Thymus (tissue), 11 donors: ENCODE data around the gene TPO. TPM values are rescaled to one million over a fixed set of nuclear protein-coding genes. Genes with fewer than 3 reads are reported as not detected.
"Not testable (repeated sequence)": the region's sequence is repeated elsewhere in the genome, so short reads cannot be mapped to it uniquely, and the experiment has no call there.

Experiments used
- DNase-seq, 9 donors: peaks; one replicate each; pipeline ENCODE4 v3.0.0-alpha.2; 2013; ENCODE audit warnings: low spot score in 9 of 9, low read depth in 6 of 9, missing footprints in 1 of 9
- H3K27ac ChIP-seq, 2 donors: one replicate each; pipeline ENCODE4 v1.5.1; 2013; ENCODE audit warnings: control low read depth in 1 of 2, low read depth in 1 of 2, low read length in 1 of 2, mild to moderate bottlenecking in 1 of 2, moderate library complexity in 1 of 2
- H3K27me3 ChIP-seq, 2 donors: one replicate each; pipeline ENCODE4 v1.5.1; 2013; ENCODE audit warnings: low read length in 1 of 2; ENCODE audit not compliant: control insufficient read depth in 2 of 2, insufficient read depth in 1 of 2
- H3K36me3 ChIP-seq, 2 donors: one replicate each; pipeline ENCODE4 v1.5.1; 2013; ENCODE audit warnings: low read length in 1 of 2, mild to moderate bottlenecking in 1 of 2, moderate library complexity in 1 of 2; ENCODE audit not compliant: control insufficient read depth in 2 of 2, insufficient read depth in 2 of 2
- H3K4me1 ChIP-seq, 2 donors: one replicate each; pipeline ENCODE4 v1.5.1; 2013; ENCODE audit warnings: low read length in 2 of 2; ENCODE audit not compliant: control insufficient read depth in 2 of 2, insufficient read depth in 2 of 2
- H3K4me3 ChIP-seq, 2 donors: one replicate each; pipeline ENCODE4 v1.5.1; 2013; ENCODE audit warnings: low read length in 2 of 2, control low read depth in 1 of 2, mild to moderate bottlenecking in 1 of 2
- H3K9me3 ChIP-seq, 2 donors: one replicate each; pipeline ENCODE4 v1.5.1; 2013; ENCODE audit warnings: low read length in 1 of 2, mild to moderate bottlenecking in 1 of 2; ENCODE audit not compliant: control insufficient read depth in 2 of 2, insufficient read depth in 1 of 2
- WGBS: extraction: QIAGEN DNeasy Blood & Tissue Kit; methylation state at CpG from one replicate; pipeline ENCODE4 v1.1.7; 2013; 5-methylcytosine and 5-hydroxymethylcytosine counted together
- polyA plus RNA-seq: library from polyadenylated mRNA; stranded (reverse); fragments of 200-250 nt; gene quantifications from one replicate; pipeline ENCODE4 v1.2.3, GENCODE V29; 2013
- total RNA-seq: library from RNA; stranded (reverse); fragments of 120-200 nt; gene quantifications from one replicate; pipeline ENCODE4 v1.2.4, GENCODE V29; 2013
- donor health status: healthy.

Gene TPO
- total and polyA plus RNA-seq, 2 donors: 0.05 to 2.0 TPM

GRCh38 chr2:1400943-1401735, 12.1 kb upstream of the TPO start:
- 55% methylated on average over 8 of the region's 8 CpGs for WGBS
- DNase-seq: no peak
- no peak overlapping the region for H3K4me3 ChIP-seq
- H3K36me3 ChIP-seq: no peaks in the 10 kb centered on the region
- no peaks in the 10 kb centered on the region for H3K4me1 ChIP-seq
- peaks cover 0 to 4% of the 10 kb centered on the region in 2 donors for H3K9me3 ChIP-seq
- H3K27ac ChIP-seq: no peak overlapping the region
- no peaks in the 10 kb centered on the region for H3K27me3 ChIP-seq

DNA sequence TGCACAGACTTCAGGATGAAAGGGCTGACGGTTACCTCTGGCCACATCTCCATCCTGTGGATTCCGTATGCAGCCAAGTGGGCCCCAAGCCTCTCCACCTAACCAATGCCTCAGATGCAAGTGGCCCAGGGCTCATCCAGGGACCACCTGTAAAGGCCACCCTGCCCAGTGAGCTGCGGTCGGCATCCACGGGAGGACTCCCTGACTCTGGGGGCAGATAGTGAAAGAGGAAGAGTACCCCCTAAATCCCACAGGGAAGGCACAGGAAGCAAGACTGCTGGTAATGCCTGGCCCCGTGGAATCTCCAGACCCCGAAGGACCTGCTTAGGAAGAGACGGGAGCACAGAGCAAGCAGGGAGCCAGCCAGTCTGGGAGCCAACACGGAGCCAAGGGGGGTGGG, 11.2 kb upstream of the TPO start:
- H3K27me3 ChIP-seq: no peaks in the 10 kb centered on the region
- no peak overlapping the region for H3K4me3 ChIP-seq
- no peak for DNase-seq
- H3K9me3 ChIP-seq: peaks cover 0 to 4% of the 10 kb centered on the region in 2 donors
- H3K36me3 ChIP-seq: no peaks in the 10 kb centered on the region
- no peak overlapping the region for H3K27ac ChIP-seq
- H3K4me1 ChIP-seq: no peaks in the 10 kb centered on the region
- 86% methylated on average over 9 of the region's 9 CpGs for WGBS

DNA sequence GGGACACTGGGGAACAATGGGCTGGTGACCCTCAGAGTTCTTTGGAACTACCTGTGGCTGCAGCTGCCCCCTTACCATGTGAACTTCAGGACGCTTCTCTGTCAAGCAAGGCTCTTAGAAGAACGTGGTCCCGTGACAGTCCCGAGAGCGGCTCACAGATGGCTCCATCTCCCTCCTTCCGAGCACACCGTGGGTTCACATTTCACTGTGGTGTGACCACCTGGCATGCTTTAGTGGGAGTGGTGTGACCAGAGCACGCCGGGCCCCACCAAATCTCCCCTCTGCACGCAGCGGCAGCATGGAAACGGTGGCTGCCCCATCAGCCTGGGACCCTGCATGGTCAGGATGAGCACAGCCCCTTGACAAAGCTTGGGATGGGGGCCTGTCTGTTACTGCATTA, 9.7 kb upstream of the TPO start:
- Histone ChIP-seq H3K4me1 (no peaks in the 10 kb centered on the region), H3K4me3 (no peak overlapping the region), H3K36me3 (no peaks in the 10 kb centered on the region), H3K27ac (no peak overlapping the region), H3K27me3 (no peaks in the 10 kb centered on the region), H3K9me3 (peaks cover 0 to 4% of the 10 kb centered on the region in 2 donors)
- no peak for DNase-seq
- 96% methylated on average over 12 of the region's 12 CpGs for WGBS

DNA sequence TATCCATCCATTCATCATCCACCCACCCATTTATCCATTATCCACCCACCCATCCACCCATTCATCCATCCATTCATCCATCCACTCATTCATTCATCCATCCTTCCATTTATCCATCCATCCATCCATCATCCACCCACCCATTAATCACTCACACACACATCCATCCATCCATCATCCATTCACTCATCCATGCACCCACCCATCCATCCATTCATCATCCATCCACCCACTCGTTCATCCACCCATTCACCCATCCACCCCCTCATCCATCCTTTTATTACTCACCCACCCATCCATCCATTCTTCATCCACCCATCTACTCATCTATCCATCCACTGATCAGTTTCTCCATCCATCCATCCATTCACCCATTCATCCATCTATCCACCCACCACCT, 8.1 kb upstream of the TPO start:
- H3K36me3 ChIP-seq: no peaks in the 10 kb centered on the region

DNA sequence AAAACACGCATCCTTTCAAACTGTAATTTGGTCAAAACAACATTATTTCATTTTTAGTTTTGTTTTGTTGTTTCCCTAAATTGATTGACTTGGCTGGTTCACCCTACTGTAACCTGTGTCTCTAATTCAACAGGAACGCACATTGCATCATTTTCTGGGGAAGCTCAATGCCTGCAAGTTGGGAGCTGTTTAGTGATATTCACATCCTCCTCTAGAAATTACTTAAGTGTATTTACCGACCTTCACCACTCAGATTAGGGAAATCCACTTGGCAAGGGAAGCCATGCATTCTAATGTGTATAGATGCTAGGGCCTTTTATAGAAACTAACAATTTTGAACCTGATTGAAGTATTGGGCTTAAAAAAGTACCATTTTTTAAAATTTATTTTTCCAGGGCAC, 7.3 kb upstream of the TPO start:
- peaks cover 0 to 2% of the 10 kb centered on the region in 2 donors for H3K27me3 ChIP-seq
- no peak overlapping the region for H3K4me3 ChIP-seq
- peaks cover 0 to 4% of the 10 kb centered on the region in 2 donors for H3K9me3 ChIP-seq
- H3K27ac ChIP-seq: no peak overlapping the region
- WGBS: 85% methylated on average over 3 of the region's 3 CpGs
- no peaks in the 10 kb centered on the region for H3K4me1 ChIP-seq
- no peaks in the 10 kb centered on the region for H3K36me3 ChIP-seq
- DNase-seq: no peak

More for the DNA sequence above, 8.1 kb upstream of the TPO start:
- H3K9me3 ChIP-seq: peaks cover 0 to 4% of the 10 kb centered on the region in 2 donors
- peaks cover 0 to 2% of the 10 kb centered on the region in 2 donors for H3K27me3 ChIP-seq
- no peaks in the 10 kb centered on the region for H3K4me1 ChIP-seq
- no peak overlapping the region for H3K4me3 ChIP-seq
- WGBS: 91% methylated on average over 1 of the region's 1 CpG
- no peak overlapping the region for H3K27ac ChIP-seq
- DNase-seq: no peak

DNA sequence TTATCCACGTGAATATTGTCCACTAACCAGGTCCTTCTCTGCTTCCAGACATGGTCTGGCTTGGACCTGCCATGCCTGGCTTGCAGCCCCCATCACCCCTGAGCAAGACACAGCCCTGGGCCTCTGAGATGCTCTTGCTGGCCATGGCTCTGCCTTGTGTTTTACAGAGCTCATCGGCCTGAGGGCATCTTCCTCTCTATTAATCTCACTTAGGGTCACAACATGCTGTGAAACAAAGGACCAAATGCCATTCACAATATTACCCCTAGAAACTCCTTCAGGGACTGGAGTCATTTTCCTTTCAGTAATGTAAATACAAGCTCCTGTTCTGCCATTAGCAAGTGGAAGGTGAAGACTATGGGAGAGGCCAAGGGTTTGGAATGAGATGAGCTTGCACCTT, 6.8 kb upstream of the TPO start:
- Histone ChIP-seq H3K27me3 (peaks cover 0 to 2% of the 10 kb centered on the region in 2 donors), H3K4me3 (no peak overlapping the region), H3K27ac (no peak overlapping the region), H3K9me3 (peaks cover 0 to 4% of the 10 kb centered on the region in 2 donors), H3K4me1 (no peaks in the 10 kb centered on the region), H3K36me3 (no peaks in the 10 kb centered on the region)
- no peak for DNase-seq
- WGBS: 96% methylated on average over 2 of the region's 2 CpGs

- no peak overlapping the region for H3K27ac ChIP-seq
- H3K9me3 ChIP-seq: no peaks in the 10 kb centered on the region
- H3K36me3 ChIP-seq: no peaks in the 10 kb centered on the region
- no peaks in the 10 kb centered on the region for H3K4me1 ChIP-seq
- H3K27me3 ChIP-seq: peaks cover 0 to 2% of the 10 kb centered on the region in 2 donors
- DNase-seq: no peak
- 77% methylated on average over 16 of the region's 16 CpGs for WGBS
- no peak overlapping the region for H3K4me3 ChIP-seq
Observed at GRCh38 chr2:1407950-1408675, 5.2 kb upstream of the TPO start.

GRCh38 chr2:1414121-1414520, 858 bp downstream of the TPO start:
- no peak for DNase-seq
- Histone ChIP-seq H3K4me3 (no peak overlapping the region), H3K4me1 (no peaks in the 10 kb centered on the region), H3K27ac (no peak overlapping the region), H3K9me3 (no peaks in the 10 kb centered on the region), H3K27me3 (no peaks in the 10 kb centered on the region), H3K36me3 (no peaks in the 10 kb centered on the region)
- WGBS: 87% methylated on average over 13 of the region's 13 CpGs

- not testable (repeated sequence) for H3K9me3 ChIP-seq, H3K4me3 ChIP-seq, H3K36me3 ChIP-seq, H3K27ac ChIP-seq, H3K4me1 ChIP-seq, DNase-seq, H3K27me3 ChIP-seq
- WGBS: 92% methylated on average over 11 of the region's 11 CpGs
Observed at GRCh38 chr2:1414901-1415300, 1.6 kb downstream of the TPO start.
